Smooth muscle cell (in vitro differentiated cells): ENCODE measurements around the gene PRR5. TPM values are rescaled to one million over a fixed set of nuclear protein-coding genes. Genes with fewer than 3 reads are reported as not detected.

ENCODE experiments used
- DNase-seq: peaks from one replicate; lab custom pipeline; 2025; ENCODE audit not compliant: unreplicated experiment; lab: John Stamatoyannopoulos, UW
- H2AFZ ChIP-seq: fragments of 200-600 bp; sonication (generic); 2 replicates; pipeline ENCODE4 v1.6.0; 2016; ENCODE audit warnings: antibody characterized with exemption, low read depth, mild to moderate bottlenecking
- H3F3A ChIP-seq: fragments of 200-600 bp; sonication (generic); 2 replicates; pipeline ENCODE4 v1.6.0; 2017; ENCODE audit warnings: antibody characterized with exemption, low read depth
- H3K27ac ChIP-seq: fragments of 200-600 bp; sonication (generic); 2 replicates; pipeline ENCODE4 v1.5.1; 2016; ENCODE audit warnings: low read depth, mild to moderate bottlenecking
- H3K27me3 ChIP-seq: fragments of 200-600 bp; sonication (generic); 2 replicates; pipeline ENCODE4 v1.6.1; 2016; ENCODE audit warnings: low read depth, mild to moderate bottlenecking
- H3K36me3 ChIP-seq: fragments of 200-600 bp; sonication (generic); 2 replicates; pipeline ENCODE4 v1.5.1; 2016; ENCODE audit warnings: low read depth
- H3K4me1 ChIP-seq: fragments of 200-600 bp; sonication (generic); 2 replicates; pipeline ENCODE4 v1.5.1; 2016; ENCODE audit warnings: low read depth
- H3K4me2 ChIP-seq: fragments of 200-600 bp; sonication (generic); 2 replicates; pipeline ENCODE4 v1.6.0; 2016; ENCODE audit warnings: mild to moderate bottlenecking
- H3K4me3 ChIP-seq: fragments of 200-600 bp; sonication (generic); 2 replicates; pipeline ENCODE4 v1.5.1; 2016; ENCODE audit warnings: mild to moderate bottlenecking
- H3K79me2 ChIP-seq: fragments of 200-600 bp; sonication (generic); 2 replicates; pipeline ENCODE4 v1.6.0; 2016; ENCODE audit warnings: low read depth, mild to moderate bottlenecking
- H3K9ac ChIP-seq: fragments of 200-600 bp; sonication (generic); 2 replicates; pipeline ENCODE4 v1.6.0; 2016; ENCODE audit warnings: low read depth
- H3K9me3 ChIP-seq: fragments of 200-600 bp; sonication (generic); replicated peaks from 2 replicates; pipeline ENCODE4 v1.5.1; 2016; ENCODE audit warnings: low read depth
- H4K20me1 ChIP-seq: fragments of 200-600 bp; sonication (generic); 2 replicates; pipeline ENCODE4 v1.6.0; 2016; ENCODE audit warnings: low read depth
- CTCF ChIP-seq: fragments of 200-600 bp; sonication (generic); IDR thresholded peaks from 2 replicates; pipeline ENCODE4 v1.5.1; 2017; ENCODE audit warnings: borderline replicate concordance, mild to moderate bottlenecking, antibody characterized with exemption; ENCODE audit not compliant: insufficient read depth, poor library complexity, severe bottlenecking
- WGBS: methylation state at CpG from one replicate; pipeline ENCODE4 v1.1.7; 2016; ENCODE audit warnings: low lambda C conversion rate; 5-methylcytosine and 5-hydroxymethylcytosine counted together
- polyA plus RNA-seq: library from polyadenylated mRNA; unstranded; fragments of >200 nt; fragmentation: Nextera tagmentation; extraction: Ambion mirVana; gene quantifications from 2 replicates; pipeline ENCODE4 v1.2.1, GENCODE V29; 2016
- total RNA-seq: library from RNA; depleted of rRNA; stranded (reverse); fragments of >200 nt; gene quantifications from 2 replicates; pipeline ENCODE4 v1.2.3, GENCODE V29; 2014

The PRR5 gene
- total and polyA plus RNA-seq, 2 experiments from 2014 or later: 16.3 to 25.5 TPM

- H3K4me1 ChIP-seq: no peaks in the 10 kb centered on the region
- no peak overlapping the region for H3K4me3 ChIP-seq
- WGBS: 90% methylated on average over 13 of the region's 13 CpGs
- H3K9ac ChIP-seq: no peak overlapping the region
- H3K9me3 ChIP-seq: no peaks in the 10 kb centered on the region
- no peaks in the 10 kb centered on the region for H3K27me3 ChIP-seq
- H3K36me3 ChIP-seq: no peaks in the 10 kb centered on the region
- no peaks in the 10 kb centered on the region for H3F3A ChIP-seq
- H3K27ac ChIP-seq: no peak overlapping the region
- TF ChIP-seq CTCF: no peak
- no peak overlapping the region for H2AFZ ChIP-seq
- H3K79me2 ChIP-seq: no peaks in the 10 kb centered on the region
- H3K4me2 ChIP-seq: no peak overlapping the region
- H4K20me1 ChIP-seq: peaks cover 79% of the 10 kb centered on the region
- no peak for DNase-seq
Measured at GRCh38 chr22:44719586-44720368, 17.8 kb downstream of the PRR5 start.

DNA sequence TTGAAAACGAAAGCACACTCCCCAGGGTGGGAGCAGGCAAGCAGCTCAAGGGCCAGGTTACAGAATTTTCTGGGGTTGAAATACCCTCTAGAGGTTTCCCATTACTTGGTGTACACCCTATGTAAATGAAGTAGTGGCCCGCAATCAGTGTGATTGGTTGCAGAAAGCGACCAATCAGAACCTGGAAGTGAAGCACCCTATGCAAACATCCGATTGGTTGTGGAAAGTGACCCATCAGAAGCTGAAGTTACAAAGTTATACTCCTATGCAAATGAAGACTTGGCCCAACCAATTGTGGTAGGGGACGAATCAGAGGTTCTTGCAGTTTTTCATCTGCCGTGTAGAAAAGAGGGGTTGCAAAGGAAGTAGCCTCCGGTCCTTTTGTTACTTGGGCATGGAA, 19.2 kb downstream of the PRR5 start:
- DNase-seq: no peak
- Histone ChIP-seq H3K4me1 (no peaks in the 10 kb centered on the region), H3K4me3 (no peak overlapping the region), H4K20me1 (peaks cover 69% of the 10 kb centered on the region), H3F3A (no peaks in the 10 kb centered on the region), H3K27ac (no peak overlapping the region), H3K36me3 (no peaks in the 10 kb centered on the region), H3K4me2 (no peak overlapping the region), H3K9me3 (no peaks in the 10 kb centered on the region), H3K79me2 (no peaks in the 10 kb centered on the region), H3K27me3 (no peaks in the 10 kb centered on the region), H3K9ac (no peak overlapping the region), H2AFZ (no peak overlapping the region)
- TF ChIP-seq CTCF: no peak
- WGBS: 95% methylated on average over 7 of the region's 7 CpGs

DNA sequence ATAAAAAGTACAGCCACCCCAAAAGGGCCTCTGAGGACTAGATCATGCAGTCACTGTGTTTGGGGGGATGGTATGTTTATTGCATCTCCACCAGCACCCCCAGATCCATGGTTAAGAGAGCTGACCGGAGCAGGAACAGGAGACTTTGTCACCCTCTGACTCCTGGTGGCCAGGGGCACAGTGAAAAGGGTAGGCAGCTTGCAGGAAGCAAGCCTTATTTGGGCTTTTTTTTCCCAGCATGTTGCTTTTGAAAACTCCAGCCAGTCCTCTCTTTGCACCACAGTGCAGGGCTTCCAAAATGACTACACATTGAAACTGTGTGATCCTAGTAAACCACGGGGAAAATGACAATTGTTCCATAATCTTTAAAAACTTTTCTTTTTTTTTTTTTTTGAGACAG, 20.6 kb downstream of the PRR5 start:
- Histone ChIP-seq H4K20me1 (peaks cover 69% of the 10 kb centered on the region), H3K9me3 (no peaks in the 10 kb centered on the region), H3K79me2 (no peaks in the 10 kb centered on the region), H3K9ac (no peak overlapping the region), H3K4me1 (no peaks in the 10 kb centered on the region), H3K27ac (no peak overlapping the region), H3K27me3 (no peaks in the 10 kb centered on the region), H3K4me2 (no peak overlapping the region), H3K4me3 (no peak overlapping the region), H2AFZ (no peak overlapping the region), H3F3A (no peaks in the 10 kb centered on the region), H3K36me3 (no peaks in the 10 kb centered on the region)
- WGBS: 96% methylated on average over 2 of the region's 2 CpGs
- TF ChIP-seq CTCF: no peak
- no peak for DNase-seq

- Histone ChIP-seq H2AFZ (no peak overlapping the region), H3K4me1 (no peaks in the 10 kb centered on the region), H3K27ac (no peak overlapping the region), H3K9me3 (no peaks in the 10 kb centered on the region), H3K79me2 (no peaks in the 10 kb centered on the region), H3F3A (no peaks in the 10 kb centered on the region), H3K27me3 (no peaks in the 10 kb centered on the region), H3K4me3 (no peak overlapping the region), H4K20me1 (peaks cover 69% of the 10 kb centered on the region), H3K9ac (no peak overlapping the region), H3K4me2 (no peak overlapping the region), H3K36me3 (no peaks in the 10 kb centered on the region)
- DNase-seq: no peak
- WGBS: 92% methylated on average over 2 of the region's 2 CpGs
- TF ChIP-seq CTCF: no peak
Measured at GRCh38 chr22:44723801-44724200, 21.8 kb downstream of the PRR5 start.
